Measurements from ENCODE around the gene IMMP2L.

Gene IMMP2L

GRCh38 chr7:110724811-110725210 lies 837.5 kb downstream of the IMMP2L start:
- DNase-seq (ENCODE audit: low read depth) = no peak
- TF ChIP-seq, protein P1, sequence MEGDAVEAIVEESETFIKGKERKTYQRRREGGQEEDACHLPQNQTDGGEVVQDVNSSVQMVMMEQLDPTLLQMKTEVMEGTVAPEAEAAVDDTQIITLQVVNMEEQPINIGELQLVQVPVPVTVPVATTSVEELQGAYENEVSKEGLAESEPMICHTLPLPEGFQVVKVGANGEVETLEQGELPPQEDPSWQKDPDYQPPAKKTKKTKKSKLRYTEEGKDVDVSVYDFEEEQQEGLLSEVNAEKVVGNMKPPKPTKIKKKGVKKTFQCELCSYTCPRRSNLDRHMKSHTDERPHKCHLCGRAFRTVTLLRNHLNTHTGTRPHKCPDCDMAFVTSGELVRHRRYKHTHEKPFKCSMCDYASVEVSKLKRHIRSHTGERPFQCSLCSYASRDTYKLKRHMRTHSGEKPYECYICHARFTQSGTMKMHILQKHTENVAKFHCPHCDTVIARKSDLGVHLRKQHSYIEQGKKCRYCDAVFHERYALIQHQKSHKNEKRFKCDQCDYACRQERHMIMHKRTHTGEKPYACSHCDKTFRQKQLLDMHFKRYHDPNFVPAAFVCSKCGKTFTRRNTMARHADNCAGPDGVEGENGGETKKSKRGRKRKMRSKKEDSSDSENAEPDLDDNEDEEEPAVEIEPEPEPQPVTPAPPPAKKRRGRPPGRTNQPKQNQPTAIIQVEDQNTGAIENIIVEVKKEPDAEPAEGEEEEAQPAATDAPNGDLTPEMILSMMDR (IDR thresholded peaks at IDR 0.05; ENCODE audit: insufficient read depth, low read depth, low read length, missing control alignments) = no peak
- no peak overlapping the region for H3K4me3 ChIP-seq (ENCODE audit: low read length)

DNA sequence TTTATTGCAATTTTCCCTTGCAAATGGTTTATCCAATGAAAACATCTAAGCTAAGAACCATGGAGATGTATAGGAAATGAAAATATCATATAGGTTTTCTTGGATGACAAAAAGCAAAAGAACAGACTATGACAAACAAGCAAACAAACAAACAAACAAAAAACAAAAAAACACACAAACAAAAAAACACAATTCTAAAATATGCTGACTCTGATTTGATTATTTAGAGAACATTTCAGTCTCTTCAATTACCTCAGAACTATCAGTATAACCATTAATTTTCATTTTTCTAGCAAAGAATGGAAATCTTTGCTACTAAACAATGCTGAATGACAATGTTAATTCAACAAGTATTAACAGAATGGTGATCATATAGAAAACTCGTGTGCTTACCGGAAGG lies 840.9 kb downstream of the IMMP2L start:
- no peak for DNase-seq (ENCODE audit: low read depth)
- H3K4me3 ChIP-seq (ENCODE audit: low read length) = no peak overlapping the region
- TF ChIP-seq, protein P1 (IDR thresholded peaks at IDR 0.05; ENCODE audit: insufficient read depth, low read depth, low read length, missing control alignments) = no peak

DNA sequence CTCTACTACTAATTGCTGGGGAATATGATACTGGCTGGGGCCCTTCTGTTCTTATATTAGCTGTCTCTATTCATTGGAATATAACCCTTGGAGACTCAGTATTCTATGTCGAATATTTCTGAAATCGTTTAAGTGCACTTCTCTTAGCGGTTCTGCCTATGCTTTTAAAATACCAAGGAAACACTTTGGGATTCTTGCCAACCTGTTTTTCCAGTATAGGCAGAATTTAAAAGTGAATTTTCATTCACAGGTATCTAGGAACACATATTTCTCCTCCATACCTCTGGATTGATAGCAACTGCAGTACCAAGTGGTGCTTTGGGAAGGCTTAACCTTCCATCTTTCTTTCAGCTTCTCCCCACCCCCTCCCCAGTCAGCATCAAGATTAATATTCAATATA lies 841.7 kb downstream of the IMMP2L start:
- TF ChIP-seq, protein P1 (IDR thresholded peaks at IDR 0.05; ENCODE audit: insufficient read depth, low read depth, low read length, missing control alignments) = no peak
- H3K4me3 ChIP-seq (ENCODE audit: low read length) = no peak overlapping the region
- no peak for DNase-seq (ENCODE audit: low read depth)

GRCh38 chr7:110719741-110720140 lies 842.6 kb downstream of the IMMP2L start:
- no peak overlapping the region for H3K4me3 ChIP-seq (ENCODE audit: low read length)
- no peak for DNase-seq (ENCODE audit: low read depth)

DNA sequence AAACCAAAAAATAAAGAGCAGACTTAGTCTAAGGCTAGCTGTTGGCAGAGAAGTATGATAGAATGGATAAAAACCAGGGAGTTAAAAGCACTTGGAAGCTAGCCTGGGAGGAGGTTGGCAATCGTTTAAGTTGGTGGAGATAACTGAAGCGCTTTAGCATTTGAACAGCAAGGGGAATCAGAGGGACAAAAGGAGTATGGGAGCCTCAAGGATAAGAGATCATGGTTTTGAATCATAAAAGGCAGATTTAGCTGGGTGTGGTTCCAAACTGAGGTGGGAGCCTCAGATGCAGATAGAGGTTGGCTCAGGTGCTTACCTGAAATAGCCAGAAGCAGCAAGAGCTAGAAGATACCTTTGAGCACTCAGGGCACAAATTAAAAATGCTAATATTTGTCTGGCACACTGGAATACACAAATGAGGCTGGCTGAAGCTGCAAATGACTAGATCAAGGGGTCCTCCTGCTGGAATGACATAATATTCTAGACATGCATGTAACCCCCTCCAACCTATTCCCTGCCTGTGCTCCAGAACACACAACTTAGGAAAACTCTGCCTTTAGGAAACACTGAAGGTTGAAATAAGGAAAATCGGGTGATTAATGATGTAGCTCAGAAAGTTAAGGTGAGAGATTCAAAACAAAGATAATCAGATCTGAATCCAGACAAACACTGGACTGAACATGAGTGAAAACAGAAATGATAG lies 843.6 kb downstream of the IMMP2L start:
- TF ChIP-seq, protein P1 (IDR thresholded peaks at IDR 0.05; ENCODE audit: insufficient read depth, low read depth, low read length, missing control alignments) = no peak
- no peak for DNase-seq (ENCODE audit: low read depth)
- H3K4me3 ChIP-seq (ENCODE audit: low read length) = no peak overlapping the region

More at GRCh38 chr7:110719741-110720140, 842.6 kb downstream of the IMMP2L start:
- TF ChIP-seq, protein P1 (IDR thresholded peaks at IDR 0.05; ENCODE audit: insufficient read depth, low read depth, low read length, missing control alignments) = no peak

DNA sequence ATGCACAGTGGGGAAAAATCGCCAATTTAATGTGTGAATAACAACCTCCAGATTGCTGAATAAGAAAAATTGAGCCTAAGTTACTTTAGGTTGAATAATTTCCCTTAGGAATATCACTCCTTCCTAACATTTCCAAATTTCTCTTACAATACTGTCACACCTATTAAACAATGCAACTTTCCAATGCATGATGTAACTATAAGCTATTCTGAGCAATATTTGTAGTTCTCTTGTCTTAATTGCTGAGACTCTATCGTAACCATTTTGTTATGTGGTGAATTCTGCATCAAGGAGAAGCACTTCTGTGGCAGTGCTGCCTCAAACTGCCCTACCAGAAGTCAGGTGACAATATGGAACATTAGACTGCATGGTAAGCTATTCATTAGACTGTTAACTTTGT lies 858.1 kb downstream of the IMMP2L start:
- TF ChIP-seq, protein P1 (IDR thresholded peaks at IDR 0.05; ENCODE audit: insufficient read depth, low read depth, low read length, missing control alignments) = no peak
- no peak for DNase-seq (ENCODE audit: low read depth)
- H3K4me3 ChIP-seq (ENCODE audit: low read length) = no peak overlapping the region

GRCh38 chr7:110698576-110698975 lies 863.7 kb downstream of the IMMP2L start:
- no peak for DNase-seq (ENCODE audit: low read depth)
- TF ChIP-seq, protein P1 (IDR thresholded peaks at IDR 0.05; ENCODE audit: insufficient read depth, low read depth, low read length, missing control alignments) = no peak
- H3K4me3 ChIP-seq (ENCODE audit: low read length) = no peak overlapping the region
